Stimulated activated CD4-positive, alpha-beta T cell treated with anti-CD3 and anti-CD28 coated beads, Interleukin-12 subunit alpha, Interleukin-12 subunit beta, amount 100 ng/mL, for 48 hours (primary cell): ENCODE measurements around the gene ASB10.

Source experiments
- DNase-seq, 3 donors: peaks; one replicate each; pipeline ENCODE4 v3.0.0-alpha.2; 2020; ENCODE audit warnings: low read depth in 2 of 3, low spot score in 1 of 3

ASB10 gene

GRCh38 chr7:151187409-151188251 is 580 bp upstream of the ASB10 start:
- no peak for DNase-seq

- no peak for DNase-seq
Observed at GRCh38 chr7:151185762-151186639, 1.0 kb downstream of the ASB10 start.

GRCh38 chr7:151181011-151181431 is 6.0 kb downstream of the ASB10 start:
- DNase-seq, result no peak

- no peak for DNase-seq
Observed at GRCh38 chr7:151179946-151180345, 7.1 kb downstream of the ASB10 start.

GRCh38 chr7:151179287-151179860 is 7.7 kb downstream of the ASB10 start:
- DNase-seq, result no peak

- DNase-seq, result no peak
Observed at GRCh38 chr7:151178831-151179230, 8.2 kb downstream of the ASB10 start.

- DNase-seq, result no peak
Observed at GRCh38 chr7:151178236-151178635, 8.8 kb downstream of the ASB10 start.

GRCh38 chr7:151177310-151177709 is 9.7 kb downstream of the ASB10 start:
- DNase-seq, result no peak

GRCh38 chr7:151176401-151176800 is 10.6 kb downstream of the ASB10 start:
- no peak for DNase-seq

- no peak for DNase-seq
Observed at GRCh38 chr7:151175793-151176311, 11.2 kb downstream of the ASB10 start.

GRCh38 chr7:151175047-151175792 is 11.8 kb downstream of the ASB10 start:
- no peak for DNase-seq

GRCh38 chr7:151174246-151175046 is 12.6 kb downstream of the ASB10 start:
- DNase-seq, result peak in 2 of 3 donors; percentile 13 to 17

GRCh38 chr7:151173386-151174245 is 13.4 kb downstream of the ASB10 start:
- DNase-seq, result no peak

GRCh38 chr7:151172273-151173141 is 14.5 kb downstream of the ASB10 start:
- peak; percentile 59 to 75 (median 65) for DNase-seq

GRCh38 chr7:151168787-151169162 is 18.3 kb downstream of the ASB10 start:
- no peak for DNase-seq

- DNase-seq, result peak; percentile 13 to 49 (median 48)
Observed at GRCh38 chr7:151168003-151168786, 18.9 kb downstream of the ASB10 start.
